Fibroblast of lung (primary cell): Measurements from ENCODE around the gene CDH26.

Source experiments
- CTCF ChIP-seq, 2 donors: IDR thresholded peaks in 1 of 2; conservative IDR thresholded peaks in 1 of 2; 1 replicate in 1 of 2; 2 replicates in 1 of 2; pipeline ENCODE4 v1.5.1; 2011 to 2012; ENCODE audit warnings: low read length in 2 of 2, control low read depth in 1 of 2, inconsistent platforms in 1 of 2, low read depth in 1 of 2, mild to moderate bottlenecking in 1 of 2
- EZH2 ChIP-seq: IDR thresholded peaks from 2 replicates; pipeline ENCODE4 v1.5.1; 2012; ENCODE audit warnings: low read length, control low read depth, mild to moderate bottlenecking; ENCODE audit errors: missing control alignments

GRCh38 chr20:59947376-59947775 lies 10.8 kb upstream of the CDH26 start:
- TF ChIP-seq CTCF (conservative IDR thresholded peaks at IDR 0.05 in 1 of 2, IDR thresholded peaks at IDR 0.05 in 1 of 2; ENCODE audit: low read depth in 1 of 2, low read length in 2 of 2) (no peak), EZH2 (no peak)
